Dermis microvascular lymphatic vessel endothelial cell (primary cell): ENCODE results near the gene UNC45A. TPM values are rescaled to one million over a fixed set of nuclear protein-coding genes. Genes with fewer than 3 reads are reported as not detected.

Experiments
- DNase-seq, 2 donors: peaks; one replicate each; pipeline versions ENCODE4 v3.0.0 to v3.0.0-alpha.2; 2010; ENCODE audit warnings: low read depth in 2 of 2
- total RNA-seq: library from RNA; depleted of rRNA; stranded (reverse); fragments of >200 nt; gene quantifications from 2 replicates; pipeline ENCODE4 v1.2.1, GENCODE V29; 2014

UNC45A gene
- total RNA-seq, 1 donor from 2014 or later: 96.8 TPM

DNA sequence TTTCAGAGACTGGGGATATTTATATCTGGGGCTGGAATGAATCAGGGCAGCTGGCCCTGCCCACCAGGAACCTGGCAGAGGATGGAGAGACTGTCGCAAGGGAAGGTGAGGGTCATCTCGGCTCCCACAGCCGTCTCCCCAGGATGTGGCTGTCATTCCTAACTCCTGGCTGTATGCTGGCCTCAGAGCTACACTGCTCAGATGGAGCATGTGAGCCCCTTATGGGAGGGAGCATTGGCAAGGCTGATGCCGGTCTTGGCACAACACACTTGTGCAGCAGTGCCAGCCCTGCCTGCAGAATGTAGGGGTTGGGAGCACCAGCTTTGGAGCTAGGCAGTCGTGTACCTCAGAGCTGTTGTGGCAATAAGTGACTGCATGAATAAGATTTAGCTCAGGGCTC, 24.8 kb downstream of the UNC45A start:
- peak in 1 of 2 donors; percentile 22 for DNase-seq

GRCh38 chr15:90960298-90961091, 25.4 kb downstream of the UNC45A start:
- DNase-seq: no peak

DNA sequence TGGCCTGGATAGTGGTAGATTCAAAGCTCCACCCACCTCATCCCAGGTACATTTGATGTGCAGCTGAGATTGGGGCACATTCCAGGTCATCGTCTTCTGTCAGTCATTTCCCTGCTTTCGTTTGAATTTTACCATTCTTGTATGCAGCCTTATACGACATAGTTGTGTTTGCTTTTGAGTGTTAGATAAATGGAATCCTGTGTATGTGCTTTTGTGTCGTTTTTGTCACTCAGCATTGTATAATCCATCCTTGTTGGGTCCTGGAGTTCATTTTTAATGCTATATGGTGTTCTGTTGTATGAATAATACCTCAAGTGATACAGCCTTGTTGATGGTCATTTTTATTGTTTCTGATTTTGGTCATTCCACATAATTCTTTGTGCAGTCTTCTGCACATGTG, 26.9 kb downstream of the UNC45A start:
- DNase-seq: no peak

GRCh38 chr15:90966262-90966661, 31.2 kb downstream of the UNC45A start:
- no peak for DNase-seq

DNA sequence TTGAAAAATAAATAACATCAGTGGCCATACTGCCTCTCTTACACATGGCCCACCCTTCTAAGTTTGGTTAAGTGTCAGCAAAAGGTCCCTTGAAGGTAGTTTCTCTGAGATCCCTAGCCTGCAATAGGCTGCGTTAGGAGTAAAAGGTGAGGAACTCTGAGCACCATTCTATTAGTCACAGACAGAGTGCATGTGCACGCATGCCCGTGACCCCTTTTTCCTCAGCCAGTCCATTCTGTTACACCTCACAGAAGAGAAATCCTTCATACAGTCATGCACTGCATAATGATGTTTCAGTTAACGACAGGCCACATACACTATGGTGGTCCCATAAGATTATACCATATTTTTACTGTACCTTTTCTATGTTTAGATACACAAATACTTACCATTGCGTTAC, 32.1 kb downstream of the UNC45A start:
- no peak for DNase-seq

- no peak for DNase-seq
These were observed 33.3 kb downstream of the UNC45A start for GRCh38 chr15:90968434-90968833.

DNA sequence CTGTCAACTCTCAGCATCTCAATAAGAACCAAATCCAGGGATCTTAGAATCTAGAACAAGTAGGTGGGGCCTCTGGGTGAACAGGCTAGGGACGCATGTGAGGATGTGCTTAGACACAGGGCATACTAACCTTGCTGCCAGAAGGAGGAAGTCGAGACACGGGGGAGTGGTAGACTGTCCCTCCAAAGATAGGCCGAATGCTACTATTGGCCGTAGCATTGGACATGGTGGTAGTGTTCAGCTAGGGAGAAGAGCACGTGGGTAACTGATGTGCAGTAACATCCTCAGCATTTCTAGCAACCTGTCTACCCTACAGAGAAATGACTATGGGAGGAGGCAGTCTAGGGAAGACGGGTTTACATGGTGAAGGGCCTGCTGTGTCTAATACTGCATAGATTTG, 35.2 kb downstream of the UNC45A start:
- no peak for DNase-seq

GRCh38 chr15:90972133-90972532, 37.0 kb downstream of the UNC45A start:
- no peak for DNase-seq

GRCh38 chr15:90974216-90974615, 39.1 kb downstream of the UNC45A start:
- DNase-seq: no peak

GRCh38 chr15:90979582-90979981, 44.5 kb downstream of the UNC45A start:
- DNase-seq: no peak

DNA sequence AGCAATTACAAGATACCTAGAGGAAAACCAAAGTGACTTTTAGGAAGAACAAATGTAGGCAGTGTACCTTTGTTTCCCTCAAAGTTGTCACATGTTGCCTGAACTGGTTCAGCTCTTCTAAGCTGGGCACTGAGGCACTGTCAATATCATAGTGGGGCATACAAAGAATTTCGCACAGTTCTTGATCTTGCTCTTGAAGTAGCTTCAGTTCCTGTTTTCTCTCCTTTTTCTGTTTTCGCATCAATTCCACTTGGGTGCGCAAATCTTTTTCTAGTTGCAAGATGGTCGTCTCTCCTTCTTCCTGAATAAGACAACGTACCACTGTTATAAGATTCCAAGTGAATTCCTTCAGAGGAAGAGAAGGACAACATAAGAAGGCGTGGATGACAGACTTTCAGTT, 46.6 kb downstream of the UNC45A start:
- no peak for DNase-seq

- no peak for DNase-seq
These were observed 47.0 kb downstream of the UNC45A start for GRCh38 chr15:90982135-90982534.

GRCh38 chr15:90986790-90987507, 51.9 kb downstream of the UNC45A start:
- no peak for DNase-seq

- no peak for DNase-seq
These were observed 52.6 kb downstream of the UNC45A start for GRCh38 chr15:90987561-90988141.

DNA sequence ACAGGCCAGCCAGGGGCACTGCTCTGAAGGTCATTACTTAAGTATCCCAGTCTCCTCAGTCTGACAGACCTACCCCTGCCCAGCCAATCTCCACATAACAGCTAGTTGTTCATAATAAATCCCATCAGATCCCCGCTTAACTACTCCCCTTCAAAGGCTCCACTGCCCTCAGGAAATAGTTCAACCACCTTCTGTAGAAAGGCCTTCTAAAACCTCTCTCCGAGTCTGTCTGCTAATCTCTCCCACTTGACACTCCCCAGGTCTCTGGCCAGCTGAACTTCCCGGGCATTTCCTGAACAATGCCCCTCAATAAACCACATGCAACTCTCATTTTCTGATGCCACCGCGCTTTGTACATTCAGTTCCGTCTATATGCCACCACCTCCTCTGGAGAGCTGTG, 53.2 kb downstream of the UNC45A start:
- DNase-seq: peak in 1 of 2 donors; percentile 39

DNA sequence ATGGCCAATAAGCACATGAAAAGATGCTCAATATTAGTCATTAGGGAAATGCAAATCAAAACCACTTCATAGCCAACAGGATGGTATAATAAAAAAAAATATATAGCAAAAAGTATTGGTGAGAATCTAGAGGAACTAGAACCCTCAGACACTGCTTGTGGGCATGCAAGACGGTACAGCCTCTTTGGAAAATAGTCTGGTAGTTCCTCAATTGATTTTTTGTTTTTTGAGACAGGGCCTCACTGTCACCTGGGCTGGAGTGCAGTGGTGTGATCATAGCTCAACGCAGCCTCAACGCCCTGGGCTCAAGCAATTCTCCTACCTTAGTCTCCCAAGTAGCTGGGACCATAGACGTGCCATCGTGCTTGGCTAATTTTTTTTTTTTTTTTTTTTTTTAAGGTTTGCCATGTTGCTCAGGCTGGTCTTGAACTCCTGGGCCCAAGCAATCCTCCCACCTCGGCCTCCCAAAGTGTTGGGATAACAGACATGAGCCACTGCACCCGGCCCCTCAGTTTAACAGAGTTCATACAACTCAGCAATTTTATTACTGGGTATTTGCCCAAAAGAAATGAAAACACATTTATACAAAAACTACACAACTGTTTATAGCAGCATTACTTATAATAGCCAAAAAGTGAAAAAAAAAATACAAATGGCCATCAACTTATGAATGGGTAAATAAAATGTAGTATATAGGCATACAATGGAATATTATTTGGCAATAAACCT, 54.1 kb downstream of the UNC45A start:
- DNase-seq: no peak

DNA sequence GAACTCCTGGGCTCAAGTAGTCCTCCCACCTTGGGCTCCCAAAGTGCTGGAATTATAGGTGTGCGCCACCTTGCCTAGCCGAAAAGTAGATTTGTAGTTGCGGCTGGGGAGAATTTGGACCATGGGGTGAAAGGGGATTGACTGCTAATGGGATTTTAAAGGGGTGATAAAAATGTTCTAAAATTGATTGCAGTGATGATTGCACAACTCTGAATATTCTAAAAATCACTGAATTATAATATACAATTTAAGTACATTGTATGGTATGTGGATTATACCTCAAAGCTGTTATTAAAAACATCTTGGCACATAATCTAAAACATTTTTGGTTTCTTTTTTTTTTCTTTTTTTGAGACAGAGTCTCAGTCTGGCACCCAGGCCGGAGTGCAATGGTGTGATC, 55.4 kb downstream of the UNC45A start:
- no peak for DNase-seq

DNA sequence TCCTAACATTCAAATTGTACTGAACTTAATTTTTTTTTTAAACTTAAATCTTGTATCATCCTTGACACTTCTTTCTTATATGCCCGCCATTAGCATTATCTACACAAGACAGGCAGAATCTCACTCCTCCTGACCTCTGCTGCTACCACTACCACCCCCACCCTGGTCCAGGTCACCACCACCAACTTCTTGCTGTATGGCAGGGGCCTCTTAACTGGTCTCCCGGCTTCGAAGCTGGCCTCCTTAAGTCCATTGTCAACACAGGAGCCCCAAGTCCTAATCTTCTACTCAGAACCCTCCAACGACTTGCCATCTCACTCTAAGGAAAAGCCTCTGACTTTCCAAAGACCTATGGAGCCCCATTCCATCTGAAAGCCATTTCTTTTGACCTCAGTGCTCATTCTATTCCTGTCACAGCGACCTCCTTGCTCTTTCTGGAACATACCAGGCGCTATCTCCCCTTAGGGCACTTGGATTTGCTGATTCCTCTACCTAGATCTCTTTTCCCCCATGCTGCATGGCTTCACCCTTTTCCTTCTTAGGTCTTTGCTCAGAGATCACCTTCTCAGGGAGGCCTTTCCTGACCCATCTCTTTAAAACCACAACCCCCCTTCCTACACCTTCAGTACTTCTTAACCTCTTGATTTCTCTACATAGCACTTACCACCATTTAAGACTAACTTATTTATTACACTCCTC, 56.7 kb downstream of the UNC45A start:
- DNase-seq: no peak

DNA sequence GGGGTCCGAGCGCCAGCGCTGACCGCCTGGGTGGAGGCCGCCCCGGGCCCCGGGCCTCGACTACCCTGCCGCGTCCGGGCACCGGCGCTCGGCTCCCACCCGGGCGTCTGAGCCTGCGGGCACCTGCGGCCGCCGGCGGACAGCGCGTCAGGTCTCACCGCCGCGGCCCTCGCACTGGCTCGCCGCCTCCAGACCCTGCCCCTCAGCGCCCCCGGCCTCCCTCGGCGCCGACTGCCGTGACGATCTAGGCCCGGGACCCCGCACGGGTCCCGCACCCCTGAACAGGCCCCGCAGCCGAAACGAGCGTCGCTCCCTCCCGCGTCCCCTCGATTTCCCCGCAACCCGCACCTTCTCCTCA, 59.0 kb downstream of the UNC45A start:
- DNase-seq: no peak

DNA sequence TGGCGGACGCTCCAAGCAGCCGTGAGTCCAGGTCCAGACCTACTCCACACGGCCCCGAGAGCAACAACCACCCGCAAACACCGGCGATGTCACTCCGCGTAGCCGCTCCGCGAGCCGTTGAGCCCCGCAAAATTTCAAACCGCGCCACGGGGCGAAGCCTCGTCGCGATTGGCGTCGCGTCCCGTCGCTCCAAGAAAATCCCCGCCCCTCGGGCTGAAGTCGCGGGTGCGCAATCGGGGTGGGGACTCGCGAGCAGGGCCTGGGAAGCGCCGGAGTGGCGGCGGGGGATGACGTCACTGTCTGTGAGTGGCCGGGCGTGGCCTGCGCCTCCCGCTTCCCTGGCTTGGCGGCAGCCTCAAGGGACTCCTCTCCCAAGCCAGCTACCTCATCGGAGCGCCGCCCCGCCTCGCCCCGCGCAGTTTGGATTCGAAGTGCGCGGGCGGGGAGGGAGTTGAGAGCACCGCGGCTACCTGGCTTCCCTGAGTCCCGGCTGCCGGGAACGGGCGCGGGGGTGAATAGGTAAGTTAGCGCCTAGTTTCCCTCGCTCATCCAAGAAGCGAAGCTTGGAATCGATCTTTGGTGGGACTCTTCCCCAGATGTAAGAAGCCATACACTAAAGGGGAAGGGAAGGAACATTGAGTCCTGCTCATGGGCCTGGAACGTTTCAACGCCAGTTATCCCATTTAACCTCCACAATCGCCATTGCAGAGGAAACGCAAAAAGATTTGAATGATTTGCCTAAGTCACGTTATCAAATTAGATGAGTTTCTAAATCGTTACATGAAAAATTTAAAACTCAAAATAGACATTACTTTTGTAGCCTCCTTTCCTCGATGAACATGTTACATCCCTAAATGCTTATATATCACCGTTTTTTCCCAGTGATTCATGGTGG, 59.6 kb downstream of the UNC45A start, which contains the start of gene PRC1:
PRC1 (minus strand) TSS at position 119 of the 895 bp plus-strand sequence; CDS start at position 1, 118 bp downstream.
- peak; percentile 86 to 98 for DNase-seq
